Gastroesophageal sphincter (tissue), 4 donors: Measurements from ENCODE around the gene F2RL1. TPM values are rescaled to one million over a fixed set of nuclear protein-coding genes. Genes with fewer than 3 reads are reported as not detected.

ENCODE experiments used
- ATAC-seq: fragments of 150-250 bp; one replicate; pipeline ENCODE4 v1.9.1; 2016; ENCODE audit warnings: mild to moderate bottlenecking, moderate library complexity
- H3K27ac ChIP-seq, 4 donors: fragments of 200-600 bp; sonication (generic) in 3 of 4; 1 replicate in 3 of 4; 2 replicates in 1 of 4; pipeline ENCODE4 v1.5.1; 2016 to 2019
- H3K27me3 ChIP-seq: fragments of 200-600 bp; sonication (generic); one replicate; pipeline ENCODE4 v1.5.1; 2019
- H3K36me3 ChIP-seq, 2 donors: fragments of 200-600 bp; sonication (generic); one replicate each; pipeline ENCODE4 v1.5.1; 2019; ENCODE audit warnings: control low read depth in 1 of 2
- H3K4me1 ChIP-seq, 3 donors: fragments of 200-600 bp; sonication (generic); 1 replicate in 2 of 3; 2 replicates in 1 of 3; pipeline ENCODE4 v1.5.1; 2016 to 2019; ENCODE audit warnings: control low read depth in 2 of 3
- H3K4me3 ChIP-seq, 2 donors: fragments of 200-600 bp; sonication (generic); one replicate each; pipeline ENCODE4 v1.5.1; 2019; ENCODE audit warnings: mild to moderate bottlenecking in 1 of 2, moderate library complexity in 1 of 2
- H3K9me3 ChIP-seq, 3 donors: fragments of 200-600 bp; sonication (generic); one replicate each; pipeline ENCODE4 v1.5.1; 2017 to 2019; ENCODE audit warnings: control low read depth in 2 of 3
- CTCF ChIP-seq, 4 experiments: fragments of 200-600 bp in 2 of 4; fragments of 450-650 bp in 2 of 4; sonication (generic) in 1 of 4; IDR thresholded peaks; one replicate each; pipeline ENCODE4 v1.5.1; 2017 to 2019; ENCODE audit warnings: antibody characterized with exemption in 4 of 4, mild to moderate bottlenecking in 2 of 4, moderate library complexity in 2 of 4
- EP300 ChIP-seq: sonication (generic); formaldehyde crosslinking; IDR thresholded peaks from one replicate; pipeline ENCODE4 v1.6.1; 2017; ENCODE audit warnings: antibody characterized with exemption, mild to moderate bottlenecking
- POLR2A ChIP-seq, 2 donors: fragments of 450-650 bp; IDR thresholded peaks; one replicate each; pipeline ENCODE4 v1.6.1; 2017; ENCODE audit warnings: antibody characterized with exemption in 2 of 2, mild to moderate bottlenecking in 2 of 2, moderate library complexity in 1 of 2
- POLR2AphosphoS5 ChIP-seq: sonication (generic); formaldehyde crosslinking; IDR thresholded peaks from one replicate; pipeline ENCODE4 v1.6.1; 2017; ENCODE audit warnings: antibody characterized with exemption
- WGBS, 2 donors: methylation state at CpG; one replicate each; pipeline ENCODE4 v1.1.5; 2018; ENCODE audit warnings: low coverage in 1 of 2; 5-methylcytosine and 5-hydroxymethylcytosine counted together
- total RNA-seq, 4 donors: library from RNA; depleted of rRNA; stranded (reverse); fragments of >200 nt; gene quantifications; one replicate each; pipeline ENCODE4 v1.1.0, GENCODE V29; 2016

Gene F2RL1
- total RNA-seq, 4 donors from 2014 or later: 0.50 to 3.4 (median 0.81) TPM; not detected in 1

- no peaks in the 10 kb centered on the region for H3K9me3 ChIP-seq
- 83 to 100% methylated on average over 4 to 10 of the region's 10 CpGs for WGBS, 2 donors
- TF ChIP-seq CTCF (IDR thresholded peaks at IDR 0.05): no peak
- no peak for TF ChIP-seq POLR2A (IDR thresholded peaks at IDR 0.05)
- no peak for ATAC-seq
- no peaks in the 10 kb centered on the region for H3K27me3 ChIP-seq
- H3K4me1 ChIP-seq: no peaks in the 10 kb centered on the region
- H3K4me3 ChIP-seq: no peak overlapping the region
- no peak overlapping the region for H3K27ac ChIP-seq
- H3K36me3 ChIP-seq: no peaks in the 10 kb centered on the region
Observed at GRCh38 chr5:76859591-76860247, 40.9 kb downstream of the F2RL1 start.

- H3K27ac ChIP-seq: no peak overlapping the region
- 35 to 64% methylated on average over 3 to 5 of the region's 5 CpGs for WGBS, 2 donors
- no peak overlapping the region for H3K4me3 ChIP-seq
- H3K9me3 ChIP-seq: no peaks in the 10 kb centered on the region
- no peak for TF ChIP-seq EP300
- TF ChIP-seq CTCF (IDR thresholded peaks at IDR 0.05): no peak
- no peak for TF ChIP-seq POLR2AphosphoS5
- no peak for TF ChIP-seq POLR2A (IDR thresholded peaks at IDR 0.05)
- no peaks in the 10 kb centered on the region for H3K36me3 ChIP-seq
- no peaks in the 10 kb centered on the region for H3K4me1 ChIP-seq
- H3K27me3 ChIP-seq: no peaks in the 10 kb centered on the region
- ATAC-seq: no peak
Observed at GRCh38 chr5:76861612-76862011, 42.8 kb downstream of the F2RL1 start.

- no peaks in the 10 kb centered on the region for H3K9me3 ChIP-seq
- TF ChIP-seq EP300: no peak
- no peaks in the 10 kb centered on the region for H3K36me3 ChIP-seq
- H3K27ac ChIP-seq: no peak overlapping the region
- WGBS, 2 donors: 50 to 67% methylated on average over 1 of the region's 1 CpG
- no peak for ATAC-seq
- H3K27me3 ChIP-seq: no peaks in the 10 kb centered on the region
- no peak overlapping the region for H3K4me3 ChIP-seq
- H3K4me1 ChIP-seq: no peaks in the 10 kb centered on the region
Observed at GRCh38 chr5:76863001-76863400, 44.2 kb downstream of the F2RL1 start.

GRCh38 chr5:76866503-76866902 lies 47.7 kb downstream of the F2RL1 start:
- WGBS, 2 donors: 78 to 92% methylated on average over 2 of the region's 2 CpGs
- Histone ChIP-seq H3K27me3 (no peaks in the 10 kb centered on the region), H3K36me3 (no peaks in the 10 kb centered on the region), H3K9me3 (no peaks in the 10 kb centered on the region), H3K27ac (no peak overlapping the region), H3K4me3 (no peak overlapping the region), H3K4me1 (no peaks in the 10 kb centered on the region)
- no peak for ATAC-seq
- TF ChIP-seq EP300: no peak
- TF ChIP-seq POLR2AphosphoS5: no peak
- no peak for TF ChIP-seq POLR2A (IDR thresholded peaks at IDR 0.05)
- TF ChIP-seq CTCF (IDR thresholded peaks at IDR 0.05): no peak

GRCh38 chr5:76867038-76867437 lies 48.2 kb downstream of the F2RL1 start:
- H3K36me3 ChIP-seq: no peaks in the 10 kb centered on the region
- no peaks in the 10 kb centered on the region for H3K4me1 ChIP-seq
- H3K4me3 ChIP-seq: no peak overlapping the region
- TF ChIP-seq POLR2A (IDR thresholded peaks at IDR 0.05): no peak
- TF ChIP-seq EP300: no peak
- TF ChIP-seq POLR2AphosphoS5: no peak
- TF ChIP-seq CTCF (IDR thresholded peaks at IDR 0.05): no peak
- H3K27me3 ChIP-seq: no peaks in the 10 kb centered on the region
- no peak for ATAC-seq
- H3K27ac ChIP-seq: no peak overlapping the region
- 47 to 49% methylated on average over 4 of the region's 4 CpGs for whole genome bisulfite sequencing, 2 donors
- H3K9me3 ChIP-seq: no peaks in the 10 kb centered on the region
